OCI-LY1 (cell line): ENCODE data around the gene CNTN3.

Source experiments
- H2AFZ ChIP-seq: fragments of 200-600 bp; sonication (generic), shearing (Covaris generic); 2 replicates; pipeline ENCODE4 v1.6.0; 2014; ENCODE audit warnings: antibody characterized with exemption, mild to moderate bottlenecking, low read length
- H3F3A ChIP-seq: fragments of 200-600 bp; sonication (generic), shearing (Covaris generic); 2 replicates; pipeline ENCODE4 v1.6.0; 2014; ENCODE audit warnings: mild to moderate bottlenecking, antibody characterized with exemption, low read length, moderate library complexity; ENCODE audit not compliant: insufficient read depth
- H3K27ac ChIP-seq: fragments of 200-600 bp; sonication (generic); 2 replicates; pipeline ENCODE4 v1.5.1; 2014; ENCODE audit warnings: low read length, mixed run types, mild to moderate bottlenecking, low read depth; ENCODE audit not compliant: poor library complexity, severe bottlenecking
- H3K27me3 ChIP-seq: fragments of 200-600 bp; sonication (generic); 2 replicates; pipeline ENCODE4 v1.6.0; 2014; ENCODE audit warnings: antibody characterized with exemption, mild to moderate bottlenecking, low read length, moderate library complexity; ENCODE audit not compliant: insufficient read depth
- H3K36me3 ChIP-seq: fragments of 200-600 bp; sonication (generic); 2 replicates; pipeline ENCODE4 v1.6.1; 2014; ENCODE audit warnings: mild to moderate bottlenecking, antibody characterized with exemption, low read length, moderate library complexity, mixed read lengths; ENCODE audit not compliant: insufficient read depth
- H3K4me1 ChIP-seq: fragments of 200-600 bp; sonication (generic); 2 replicates; pipeline ENCODE4 v1.5.1; 2014; ENCODE audit warnings: mild to moderate bottlenecking, low read length, moderate library complexity; ENCODE audit not compliant: insufficient read depth, severe bottlenecking
- H3K4me2 ChIP-seq: fragments of 200-600 bp; sonication (generic), shearing (Covaris generic); 2 replicates; pipeline ENCODE4 v1.6.1; 2014; ENCODE audit warnings: low read length
- H3K4me3 ChIP-seq: fragments of 200-600 bp; sonication (generic); 2 replicates; pipeline ENCODE4 v1.5.1; 2014; ENCODE audit warnings: low read length, low read depth, mild to moderate bottlenecking, mixed read lengths; ENCODE audit not compliant: poor library complexity, severe bottlenecking
- H3K79me2 ChIP-seq: fragments of 200-600 bp; shearing (Covaris generic); 2 replicates; pipeline ENCODE4 v1.6.1; 2016; ENCODE audit warnings: mixed run types, low read length, mixed read lengths; ENCODE audit not compliant: insufficient read depth
- H3K9ac ChIP-seq: fragments of 200-600 bp; sonication (generic), shearing (Covaris generic); 2 replicates; pipeline ENCODE4 v1.6.1; 2014; ENCODE audit warnings: mild to moderate bottlenecking, low read length, mixed read lengths
- H3K9me2 ChIP-seq: fragments of 200-600 bp; sonication (generic), shearing (Covaris generic); 2 replicates; pipeline ENCODE4 v1.6.1; 2014; ENCODE audit warnings: low read depth, mild to moderate bottlenecking, low read length, mixed read lengths
- H3K9me3 ChIP-seq: fragments of 200-600 bp; shearing (Covaris generic); 2 replicates; pipeline ENCODE4 v1.6.1; 2014; ENCODE audit warnings: low read length, mixed read lengths
- H4K20me1 ChIP-seq: fragments of 200-600 bp; sonication (generic), shearing (Covaris generic); 2 replicates; pipeline ENCODE4 v1.6.0; 2016; ENCODE audit warnings: mild to moderate bottlenecking, low read length; ENCODE audit not compliant: insufficient read depth
- CTCF ChIP-seq: fragments of 200-600 bp; sonication (generic), shearing (Covaris generic); IDR thresholded peaks from 2 replicates; pipeline ENCODE4 v1.5.1; 2017; ENCODE audit warnings: mild to moderate bottlenecking, antibody characterized with exemption, low read length, moderate library complexity, mixed read lengths
- EZH2 ChIP-seq: fragments of 200-600 bp; sonication (generic), shearing (Covaris generic); IDR thresholded peaks from 2 replicates; pipeline ENCODE4 v1.8.0; 2017; ENCODE audit warnings: borderline replicate concordance, mixed run types, mild to moderate bottlenecking, antibody characterized with exemption, low read length, moderate library complexity, mixed read lengths

Gene CNTN3

GRCh38 chr3:74593152-74593551 is 21.3 kb downstream of the CNTN3 start:
- TF ChIP-seq CTCF (no peak), EZH2 (no peak)
- H3K27ac ChIP-seq = no peak overlapping the region
- H2AFZ ChIP-seq = no peak overlapping the region
- no peaks in the 10 kb centered on the region for H3K9me3 ChIP-seq
- H3K79me2 ChIP-seq = no peaks in the 10 kb centered on the region
- H3K9me2 ChIP-seq = no peaks in the 10 kb centered on the region
- no peaks in the 10 kb centered on the region for H3F3A ChIP-seq
- H4K20me1 ChIP-seq = no peaks in the 10 kb centered on the region
- no peaks in the 10 kb centered on the region for H3K4me1 ChIP-seq
- no peak overlapping the region for H3K4me3 ChIP-seq
- H3K36me3 ChIP-seq = no peaks in the 10 kb centered on the region
- no peak overlapping the region for H3K9ac ChIP-seq
- no peak overlapping the region for H3K4me2 ChIP-seq
- H3K27me3 ChIP-seq = no peaks in the 10 kb centered on the region

- Histone ChIP-seq H3K9me2 (no peaks in the 10 kb centered on the region), H3K4me3 (no peak overlapping the region), H3K79me2 (no peaks in the 10 kb centered on the region), H4K20me1 (no peaks in the 10 kb centered on the region), H3K9ac (no peak overlapping the region), H3K4me2 (no peak overlapping the region), H3K4me1 (no peaks in the 10 kb centered on the region), H3K36me3 (no peaks in the 10 kb centered on the region), H3K27ac (no peak overlapping the region), H3F3A (no peaks in the 10 kb centered on the region), H3K27me3 (no peaks in the 10 kb centered on the region), H2AFZ (no peak overlapping the region), H3K9me3 (no peaks in the 10 kb centered on the region)
- no peak for TF ChIP-seq CTCF
- no peak for TF ChIP-seq EZH2
Observed at GRCh38 chr3:74592359-74592758, 22.1 kb downstream of the CNTN3 start.

- no peaks in the 10 kb centered on the region for H3K4me1 ChIP-seq
- H3K9me3 ChIP-seq = no peaks in the 10 kb centered on the region
- TF ChIP-seq EZH2 (no peak), CTCF (no peak)
- no peaks in the 10 kb centered on the region for H3K9me2 ChIP-seq
- no peak overlapping the region for H3K4me2 ChIP-seq
- no peak overlapping the region for H3K4me3 ChIP-seq
- H3F3A ChIP-seq = no peaks in the 10 kb centered on the region
- H3K27ac ChIP-seq = no peak overlapping the region
- no peaks in the 10 kb centered on the region for H3K79me2 ChIP-seq
- no peaks in the 10 kb centered on the region for H3K27me3 ChIP-seq
- H3K9ac ChIP-seq = no peak overlapping the region
- no peaks in the 10 kb centered on the region for H3K36me3 ChIP-seq
- no peak overlapping the region for H2AFZ ChIP-seq
- H4K20me1 ChIP-seq = no peaks in the 10 kb centered on the region
Observed at GRCh38 chr3:74591946-74592345, 22.5 kb downstream of the CNTN3 start.
